HCT116 (cell line): ENCODE data around the gene TMPRSS3.

ENCODE experiments used
- CTCF ChIP-seq, 3 experiments: fragments of 200-600 bp in 1 of 3; sonication (generic) in 1 of 3; IDR thresholded peaks in 2 of 3; conservative IDR thresholded peaks in 1 of 3; 2 replicates each; pipeline ENCODE4 v1.5.1; 2012 to 2017; ENCODE audit warnings: low read depth in 2 of 3, low read length in 2 of 3, antibody characterized with exemption in 1 of 3, borderline replicate concordance in 1 of 3, control low read depth in 1 of 3, mild to moderate bottlenecking in 1 of 3, mixed read lengths in 1 of 3, mixed run types in 1 of 3, moderate library complexity in 1 of 3; ENCODE audit not compliant: insufficient read depth in 1 of 3
- FOSL1 ChIP-seq: IDR thresholded peaks from 2 replicates; pipeline ENCODE4 v1.6.1; 2012; ENCODE audit warnings: low read depth
- POLR2AphosphoS5 ChIP-seq: IDR thresholded peaks from 2 replicates; pipeline ENCODE4 v1.6.1; 2011; ENCODE audit warnings: mild to moderate bottlenecking, low read depth, low read length, moderate library complexity
- RAD21 ChIP-seq: IDR thresholded peaks from 2 replicates; pipeline ENCODE4 v1.6.1; 2012; ENCODE audit warnings: low read depth, mild to moderate bottlenecking

GRCh38 chr21:42390193-42390592 is 5.7 kb downstream of the TMPRSS3 start:
- no peak for TF ChIP-seq RAD21
- TF ChIP-seq POLR2AphosphoS5: no peak
- TF ChIP-seq CTCF (IDR thresholded peaks at IDR 0.05 in 2 of 3, conservative IDR thresholded peaks at IDR 0.05 in 1 of 3; ENCODE audit: borderline replicate concordance in 1 of 3, insufficient read depth in 1 of 3, low read depth in 2 of 3, low read length in 2 of 3): no peak
- no peak for TF ChIP-seq FOSL1
